SU-DHL-6 (cell line): ENCODE results near the gene GRK2.
"Not testable (repeated sequence)": the region's sequence is repeated elsewhere in the genome, so short reads cannot be mapped to it uniquely, and the experiment has no call there.

ENCODE experiments used
- EZH2phosphoT487 ChIP-seq: fragments of 200-600 bp; sonication (generic), shearing (Covaris generic); conservative IDR thresholded peaks from 2 replicates; pipeline ENCODE4 v1.6.1; 2018; ENCODE audit warnings: mild to moderate bottlenecking, antibody characterized with exemption, low read length, moderate library complexity, mixed read lengths
- TF ChIP-seq, protein P1 (sequence below): fragments of 200-600 bp; sonication (generic); IDR thresholded peaks from one replicate; pipeline ENCODE4 v1.5.1; 2017; ENCODE audit warnings: antibody characterized with exemption, mild to moderate bottlenecking, low read length, moderate library complexity; ENCODE audit not compliant: insufficient read depth, poor library complexity, severe bottlenecking

DNA sequence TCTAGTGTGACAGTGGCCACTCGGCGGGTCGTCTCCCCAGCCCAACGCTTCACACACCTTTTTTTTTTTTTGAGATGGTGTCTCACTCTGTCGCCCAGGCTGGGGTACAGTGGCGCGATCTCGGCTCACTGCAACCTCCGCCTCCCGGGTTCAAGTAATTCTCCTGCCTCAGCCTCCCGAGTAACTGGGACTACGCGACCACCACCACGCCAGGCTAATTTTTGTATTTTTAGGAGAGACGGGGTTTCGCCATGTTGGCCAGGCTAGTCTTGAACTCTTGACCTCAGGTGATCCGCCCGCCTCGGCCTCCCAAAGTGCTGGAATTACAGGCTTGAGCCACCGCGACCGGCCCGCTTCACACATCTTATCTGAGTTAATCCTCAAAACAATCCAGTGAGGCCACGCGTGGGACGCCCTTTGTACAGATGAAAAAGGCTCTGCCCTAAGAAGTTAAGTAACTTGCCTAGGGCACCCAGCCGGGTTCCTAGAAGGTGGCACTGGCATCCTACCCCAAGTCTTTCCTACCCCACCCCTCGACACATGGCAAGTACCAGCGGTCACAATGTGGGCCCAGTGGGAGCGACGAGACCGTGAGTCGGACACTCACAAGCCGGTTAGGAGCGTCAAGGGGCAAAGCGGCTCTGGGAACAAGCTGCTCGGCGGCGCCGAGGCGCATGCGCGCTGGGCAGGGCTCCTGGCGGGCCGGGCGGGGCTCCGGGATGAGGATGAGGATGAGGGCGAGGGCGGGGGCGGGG is 5.2 kb upstream of the GRK2 start:
- TF ChIP-seq, protein P1, sequence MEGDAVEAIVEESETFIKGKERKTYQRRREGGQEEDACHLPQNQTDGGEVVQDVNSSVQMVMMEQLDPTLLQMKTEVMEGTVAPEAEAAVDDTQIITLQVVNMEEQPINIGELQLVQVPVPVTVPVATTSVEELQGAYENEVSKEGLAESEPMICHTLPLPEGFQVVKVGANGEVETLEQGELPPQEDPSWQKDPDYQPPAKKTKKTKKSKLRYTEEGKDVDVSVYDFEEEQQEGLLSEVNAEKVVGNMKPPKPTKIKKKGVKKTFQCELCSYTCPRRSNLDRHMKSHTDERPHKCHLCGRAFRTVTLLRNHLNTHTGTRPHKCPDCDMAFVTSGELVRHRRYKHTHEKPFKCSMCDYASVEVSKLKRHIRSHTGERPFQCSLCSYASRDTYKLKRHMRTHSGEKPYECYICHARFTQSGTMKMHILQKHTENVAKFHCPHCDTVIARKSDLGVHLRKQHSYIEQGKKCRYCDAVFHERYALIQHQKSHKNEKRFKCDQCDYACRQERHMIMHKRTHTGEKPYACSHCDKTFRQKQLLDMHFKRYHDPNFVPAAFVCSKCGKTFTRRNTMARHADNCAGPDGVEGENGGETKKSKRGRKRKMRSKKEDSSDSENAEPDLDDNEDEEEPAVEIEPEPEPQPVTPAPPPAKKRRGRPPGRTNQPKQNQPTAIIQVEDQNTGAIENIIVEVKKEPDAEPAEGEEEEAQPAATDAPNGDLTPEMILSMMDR, result not testable (repeated sequence)
- TF ChIP-seq EZH2phosphoT487, result not testable (repeated sequence)
